22Rv1 (cell line): ENCODE results near the gene LUZP1.

Experiments used
- CTCF ChIP-seq: fragments of 450-650 bp; IDR thresholded peaks from 2 replicates; pipeline ENCODE4 v1.5.1; 2017; ENCODE audit warnings: mild to moderate bottlenecking
- ZFX ChIP-seq: fragments of 450-650 bp; IDR thresholded peaks from 2 replicates; pipeline ENCODE4 v1.6.1; 2017; ENCODE audit warnings: antibody characterized with exemption, borderline replicate concordance

GRCh38 chr1:23208527-23208926 is 39.9 kb upstream of the LUZP1 start:
- TF ChIP-seq CTCF (no peak), ZFX (no peak)
